ENCODE results near the gene BCL2L1. TPM values are rescaled to one million over a fixed set of nuclear protein-coding genes. Genes with fewer than 3 reads are reported as not detected.

BCL2L1 gene
- polyA plus RNA-seq, 1 of the 3 experiments (the other 2 are of a cell fraction): 99.9 TPM

DNA sequence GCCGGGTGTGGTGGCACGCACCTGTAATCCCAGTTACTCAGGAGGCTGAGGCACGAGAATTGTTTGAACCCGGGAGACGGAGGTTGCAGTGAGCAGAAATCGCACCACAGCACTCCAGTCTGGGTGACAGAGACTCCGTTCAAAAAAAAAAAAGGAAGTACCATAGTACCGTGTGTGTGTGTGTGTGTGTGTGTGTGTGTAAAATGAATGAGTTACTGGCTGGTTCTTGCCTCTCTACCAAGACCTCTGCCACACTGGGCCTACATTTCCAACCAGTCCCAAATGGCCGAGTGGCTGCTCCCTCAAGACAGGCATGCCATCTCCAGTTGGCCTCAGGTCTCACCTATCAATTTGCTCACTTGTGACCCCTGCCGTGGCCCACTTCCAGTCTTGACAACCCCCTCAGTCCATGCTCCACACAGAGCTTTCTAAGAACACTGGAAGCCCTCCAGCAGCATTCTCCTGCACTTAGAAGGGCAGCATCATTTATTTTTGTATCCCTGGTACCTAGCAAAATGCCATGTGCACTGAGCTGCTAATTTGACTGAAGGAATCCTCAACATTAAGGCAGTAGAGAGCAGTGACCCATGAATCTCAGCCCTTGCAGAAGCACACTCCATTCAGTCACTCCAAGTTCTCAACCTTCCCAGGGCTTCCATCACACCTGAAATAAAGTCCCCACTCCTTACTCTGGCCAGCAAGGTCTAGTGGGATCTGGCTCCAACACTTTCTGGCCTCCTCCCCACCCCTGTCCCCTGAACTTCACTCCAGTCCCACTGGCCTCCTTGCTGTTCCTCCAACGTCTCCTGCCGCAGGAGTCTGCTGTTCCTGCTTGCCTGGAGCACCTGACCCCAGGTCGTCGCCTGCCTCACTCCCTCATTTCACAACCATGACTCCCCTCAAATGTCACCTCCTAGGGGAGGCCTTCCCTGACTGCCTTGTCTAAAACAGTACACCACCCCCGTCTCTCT is 55.1 kb downstream of the BCL2L1 start:
- H3K36me3 ChIP-seq (replicated peaks in 1 of 2; ENCODE audit: control insufficient read depth in 1 of 2, insufficient read depth in 2 of 2, low read length in 1 of 2): peaks cover 17 to 22% of the 10 kb centered on the region in 2 experiments
- H3K9ac ChIP-seq: no peak overlapping the region
- H3F3A ChIP-seq (replicated peaks; ENCODE audit: insufficient read depth): peaks cover 2% of the 10 kb centered on the region
- no peaks in the 10 kb centered on the region for H3K27me3 ChIP-seq (ENCODE audit: insufficient read depth)
- no peak for DNase-seq
- 93% methylated on average over 15 of the region's 15 CpGs for WGBS (ENCODE audit: low lambda C conversion rate)
- ChIA-PET POLR2A (no interaction called here), CTCF (interaction anchor here (1.3 to 1.8 kb wide), 2 partner anchors 55 to 99 kb away, joined by 4 read pairs; partner anchors contain the start of gene BCL2L1)
- no peak overlapping the region for H3K27ac ChIP-seq (ENCODE audit: low read depth in 2 of 2, low read length in 1 of 2)
- H3K4me3 ChIP-seq (ENCODE audit: low read depth in 2 of 2, low read length in 1 of 2): no peak overlapping the region
- H3K9me3 ChIP-seq: no peaks in the 10 kb centered on the region
- H4K20me1 ChIP-seq (ENCODE audit: insufficient read depth): no peaks in the 10 kb centered on the region; the same call in 1 of the 2 replicates
- TF ChIP-seq, protein P1, sequence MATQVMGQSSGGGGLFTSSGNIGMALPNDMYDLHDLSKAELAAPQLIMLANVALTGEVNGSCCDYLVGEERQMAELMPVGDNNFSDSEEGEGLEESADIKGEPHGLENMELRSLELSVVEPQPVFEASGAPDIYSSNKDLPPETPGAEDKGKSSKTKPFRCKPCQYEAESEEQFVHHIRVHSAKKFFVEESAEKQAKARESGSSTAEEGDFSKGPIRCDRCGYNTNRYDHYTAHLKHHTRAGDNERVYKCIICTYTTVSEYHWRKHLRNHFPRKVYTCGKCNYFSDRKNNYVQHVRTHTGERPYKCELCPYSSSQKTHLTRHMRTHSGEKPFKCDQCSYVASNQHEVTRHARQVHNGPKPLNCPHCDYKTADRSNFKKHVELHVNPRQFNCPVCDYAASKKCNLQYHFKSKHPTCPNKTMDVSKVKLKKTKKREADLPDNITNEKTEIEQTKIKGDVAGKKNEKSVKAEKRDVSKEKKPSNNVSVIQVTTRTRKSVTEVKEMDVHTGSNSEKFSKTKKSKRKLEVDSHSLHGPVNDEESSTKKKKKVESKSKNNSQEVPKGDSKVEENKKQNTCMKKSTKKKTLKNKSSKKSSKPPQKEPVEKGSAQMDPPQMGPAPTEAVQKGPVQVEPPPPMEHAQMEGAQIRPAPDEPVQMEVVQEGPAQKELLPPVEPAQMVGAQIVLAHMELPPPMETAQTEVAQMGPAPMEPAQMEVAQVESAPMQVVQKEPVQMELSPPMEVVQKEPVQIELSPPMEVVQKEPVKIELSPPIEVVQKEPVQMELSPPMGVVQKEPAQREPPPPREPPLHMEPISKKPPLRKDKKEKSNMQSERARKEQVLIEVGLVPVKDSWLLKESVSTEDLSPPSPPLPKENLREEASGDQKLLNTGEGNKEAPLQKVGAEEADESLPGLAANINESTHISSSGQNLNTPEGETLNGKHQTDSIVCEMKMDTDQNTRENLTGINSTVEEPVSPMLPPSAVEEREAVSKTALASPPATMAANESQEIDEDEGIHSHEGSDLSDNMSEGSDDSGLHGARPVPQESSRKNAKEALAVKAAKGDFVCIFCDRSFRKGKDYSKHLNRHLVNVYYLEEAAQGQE (IDR thresholded peaks at IDR 0.05; ENCODE audit: low read depth, low read length): no peak
- TF ChIP-seq NFIC (IDR thresholded peaks at IDR 0.05; ENCODE audit: borderline replicate concordance) (no peak), GATA2 (CRISPR knock-in tag; IDR thresholded peaks at IDR 0.05) (no peak), SMC3 (IDR thresholded peaks at IDR 0.05; ENCODE audit: low read depth, low read length) (no peak), RXRA (IDR thresholded peaks at IDR 0.05; ENCODE audit: borderline replicate concordance, low read depth) (no peak), SIN3A (IDR thresholded peaks at IDR 0.05; ENCODE audit: borderline replicate concordance, low read depth, low read length) (no peak), JUND (IDR thresholded peaks at IDR 0.05) (no peak), TEAD4 (IDR thresholded peaks at IDR 0.05; ENCODE audit: borderline replicate concordance, insufficient read depth) (no peak), TCF12 (IDR thresholded peaks at IDR 0.05) (no peak), ELF1 (IDR thresholded peaks at IDR 0.05) (no peak), YY1 (IDR thresholded peaks at IDR 0.05; ENCODE audit: low read depth) (no peak), TAF1 (IDR thresholded peaks at IDR 0.05; ENCODE audit: borderline replicate concordance, low read depth, low read length) (no peak)
- TF ChIP-seq, protein P2, sequence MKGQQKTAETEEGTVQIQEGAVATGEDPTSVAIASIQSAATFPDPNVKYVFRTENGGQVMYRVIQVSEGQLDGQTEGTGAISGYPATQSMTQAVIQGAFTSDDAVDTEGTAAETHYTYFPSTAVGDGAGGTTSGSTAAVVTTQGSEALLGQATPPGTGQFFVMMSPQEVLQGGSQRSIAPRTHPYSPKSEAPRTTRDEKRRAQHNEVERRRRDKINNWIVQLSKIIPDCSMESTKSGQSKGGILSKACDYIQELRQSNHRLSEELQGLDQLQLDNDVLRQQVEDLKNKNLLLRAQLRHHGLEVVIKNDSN (IDR thresholded peaks at IDR 0.05; ENCODE audit: borderline replicate concordance, low read depth): no peak
- TF ChIP-seq, protein P3, sequence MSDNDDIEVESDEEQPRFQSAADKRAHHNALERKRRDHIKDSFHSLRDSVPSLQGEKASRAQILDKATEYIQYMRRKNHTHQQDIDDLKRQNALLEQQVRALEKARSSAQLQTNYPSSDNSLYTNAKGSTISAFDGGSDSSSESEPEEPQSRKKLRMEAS (IDR thresholded peaks at IDR 0.05; ENCODE audit: low read depth): no peak
- TF ChIP-seq, protein P4, sequence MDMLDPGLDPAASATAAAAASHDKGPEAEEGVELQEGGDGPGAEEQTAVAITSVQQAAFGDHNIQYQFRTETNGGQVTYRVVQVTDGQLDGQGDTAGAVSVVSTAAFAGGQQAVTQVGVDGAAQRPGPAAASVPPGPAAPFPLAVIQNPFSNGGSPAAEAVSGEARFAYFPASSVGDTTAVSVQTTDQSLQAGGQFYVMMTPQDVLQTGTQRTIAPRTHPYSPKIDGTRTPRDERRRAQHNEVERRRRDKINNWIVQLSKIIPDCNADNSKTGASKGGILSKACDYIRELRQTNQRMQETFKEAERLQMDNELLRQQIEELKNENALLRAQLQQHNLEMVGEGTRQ (IDR thresholded peaks at IDR 0.05; ENCODE audit: borderline replicate concordance, low read depth, low read length): no peak
- H2AFZ ChIP-seq (ENCODE audit: low read depth): no peak overlapping the region
- H3K4me2 ChIP-seq: no peak overlapping the region
- H3K4me1 ChIP-seq (ENCODE audit: control insufficient read depth in 1 of 2, insufficient read depth in 2 of 2, low read depth in 1 of 2, low read length in 1 of 2): peaks cover 0 to 41% of the 10 kb centered on the region in 2 experiments; a peak in 2 of 4 replicates
- H3K79me2 ChIP-seq (ENCODE audit: insufficient read depth): peaks cover 55% of the 10 kb centered on the region
- H3K9me2 ChIP-seq: no peaks in the 10 kb centered on the region

All from SK-N-SH (cell line).